Caco-2 (cell line): ENCODE data around the gene TARP.
"Not testable (repeated sequence)": the region's sequence is repeated elsewhere in the genome, so short reads cannot be mapped to it uniquely, and the experiment has no call there.

Experiments
- BruUV-seq: library from RNA; stranded (reverse); fragments of 400-500 nt; replicated peaks from 2 replicates; lab custom pipeline; 2021; lab: Mats Ljungman, UMichigan
- CTCF ChIA-PET: fragments of 300-600 bp; sonication (Branson Sonifier 250); formaldehyde crosslinking; loops from one replicate; lab custom pipeline; 2022; ENCODE audit warnings: antibody characterized with exemption; lab: Charles Lee
- POLR2A ChIA-PET: fragments of 300-600 bp; sonication (Branson Sonifier 250); formaldehyde crosslinking; loops from one replicate; lab custom pipeline; 2022; ENCODE audit warnings: antibody characterized with exemption; lab: Charles Lee
- DNase-seq, 2 experiments: peaks; one replicate each; pipeline versions ENCODE4 v3.0.0 to v3.0.0-alpha.2; 2020 to 2022
- H3K27me3 ChIP-seq: replicated peaks from 2 replicates; pipeline ENCODE4 v1.6.0; 2011; ENCODE audit warnings: low read length; ENCODE audit not compliant: control insufficient read depth, insufficient read depth
- H3K36me3 ChIP-seq: 2 replicates; pipeline ENCODE4 v1.5.1; 2011; ENCODE audit warnings: low read length; ENCODE audit not compliant: control insufficient read depth, insufficient read depth
- H3K4me1 ChIP-seq: fragments of 250-450 bp; sonication (Bioruptor Pico); 2 replicates; pipeline ENCODE4 v1.5.1; 2020; ENCODE audit warnings: mild to moderate bottlenecking
- H3K4me3 ChIP-seq: 2 replicates; pipeline ENCODE4 v1.5.1; 2011; ENCODE audit warnings: low read depth, mild to moderate bottlenecking, control low read depth, low read length
- H3K9me3 ChIP-seq: fragments of 250-450 bp; sonication (Bioruptor Pico); 2 replicates; pipeline ENCODE4 v1.5.1; 2020; ENCODE audit warnings: mild to moderate bottlenecking, moderate library complexity
- H3K27ac Mint-ChIP-seq: one replicate; pipeline ENCODE4 v1.8.0; 2022; ENCODE audit warnings: mixed read lengths; ENCODE audit not compliant: unreplicated experiment
- H3K27me3 Mint-ChIP-seq: one replicate; pipeline ENCODE4 v1.8.0; 2022; ENCODE audit warnings: mixed read lengths; ENCODE audit not compliant: insufficient read depth, unreplicated experiment
- H3K36me3 Mint-ChIP-seq: one replicate; pipeline ENCODE4 v1.8.0; 2022; ENCODE audit warnings: mild to moderate bottlenecking, mixed read lengths; ENCODE audit not compliant: insufficient read depth, unreplicated experiment
- H3K4me1 Mint-ChIP-seq: one replicate; pipeline ENCODE4 v1.8.0; 2022; ENCODE audit warnings: low read depth, mixed read lengths; ENCODE audit not compliant: unreplicated experiment
- H3K4me3 Mint-ChIP-seq: one replicate; pipeline ENCODE4 v1.8.0; 2022; ENCODE audit warnings: mild to moderate bottlenecking, moderate library complexity, mixed read lengths; ENCODE audit not compliant: unreplicated experiment
- H3K9me3 Mint-ChIP-seq: one replicate; pipeline ENCODE4 v1.8.0; 2022; ENCODE audit warnings: mixed read lengths; ENCODE audit not compliant: unreplicated experiment
- CTCF ChIP-seq, 2 experiments: fragments of 200-600 bp in 1 of 2; IDR thresholded peaks; 1 replicate in 1 of 2; 2 replicates in 1 of 2; pipeline versions ENCODE4 v1.5.1 to v1.8.0; 2011 to 2022; ENCODE audit warnings: antibody characterized with exemption in 1 of 2, control low read depth in 1 of 2, inconsistent platforms in 1 of 2, low read depth in 1 of 2, low read length in 1 of 2, mild to moderate bottlenecking in 1 of 2, moderate library complexity in 1 of 2; ENCODE audit not compliant: insufficient read depth in 1 of 2, severe bottlenecking in 1 of 2, unreplicated experiment in 1 of 2
- intact Hi-C: fragments of 100-400 bp; cut with micrococcal nuclease; formaldehyde crosslinking; loops from one replicate; pipeline ENCODE4 v1.10.0; 2022; ENCODE audit not compliant: unreplicated experiment

Gene TARP

GRCh38 chr7:38257350-38257677 lies 16.1 kb downstream of the TARP start:
- ChIA-PET POLR2A (no interaction called here), CTCF (no interaction called here)
- Mint-ChIP-seq H3K4me3 (no peak overlapping the region), H3K4me1 (no peaks in the 10 kb centered on the region), H3K27ac (no peak overlapping the region), H3K36me3 (no peaks in the 10 kb centered on the region), H3K27me3 (peaks cover 11% of the 10 kb centered on the region), H3K9me3 (no peaks in the 10 kb centered on the region)
- intact Hi-C loops, result no loop called here
- Histone ChIP-seq H3K4me1 (no peaks in the 10 kb centered on the region), H3K4me3 (no peak overlapping the region), H3K27me3 (no peaks in the 10 kb centered on the region), H3K36me3 (no peaks in the 10 kb centered on the region), H3K9me3 (no peaks in the 10 kb centered on the region)
- TF ChIP-seq CTCF (IDR thresholded peaks at IDR 0.05; ENCODE audit: insufficient read depth in 1 of 2, low read depth in 1 of 2, low read length in 1 of 2, severe bottlenecking in 1 of 2, unreplicated experiment in 1 of 2), result no peak
- no TSS peak for BruUV-seq
- DNase-seq, result no peak

- H3K4me1 Mint-ChIP-seq, H3K27me3 ChIP-seq, BruUV-seq, DNase-seq, H3K9me3 Mint-ChIP-seq, CTCF ChIA-PET, H3K4me1 ChIP-seq, H3K36me3 ChIP-seq, H3K27me3 Mint-ChIP-seq, H3K9me3 ChIP-seq, H3K4me3 Mint-ChIP-seq, POLR2A ChIA-PET, intact Hi-C loops, H3K4me3 ChIP-seq, H3K27ac Mint-ChIP-seq, H3K36me3 Mint-ChIP-seq: not testable (repeated sequence)
Observed at GRCh38 chr7:38249849-38250248, 23.6 kb downstream of the TARP start.

GRCh38 chr7:38248069-38248567 lies 25.3 kb downstream of the TARP start:
- Histone ChIP-seq H3K27me3 (no peaks in the 10 kb centered on the region), H3K4me1 (no peaks in the 10 kb centered on the region), H3K9me3 (no peaks in the 10 kb centered on the region), H3K36me3 (no peaks in the 10 kb centered on the region), H3K4me3 (no peak overlapping the region)
- no peak for DNase-seq
- no TSS peak for BruUV-seq
- Mint-ChIP-seq H3K36me3 (no peaks in the 10 kb centered on the region), H3K4me1 (no peaks in the 10 kb centered on the region), H3K27ac (no peak overlapping the region), H3K27me3 (peaks cover 11% of the 10 kb centered on the region), H3K4me3 (no peak overlapping the region), H3K9me3 (no peaks in the 10 kb centered on the region)
- CTCF ChIA-PET, result no interaction called here
- POLR2A ChIA-PET, result no interaction called here
- intact Hi-C loops, result no loop called here
- TF ChIP-seq CTCF (IDR thresholded peaks at IDR 0.05; ENCODE audit: insufficient read depth in 1 of 2, low read depth in 1 of 2, low read length in 1 of 2, severe bottlenecking in 1 of 2, unreplicated experiment in 1 of 2), result no peak

- POLR2A ChIA-PET, result no interaction called here
- H3K4me1 Mint-ChIP-seq, result no peaks in the 10 kb centered on the region
- no peak overlapping the region for H3K4me3 Mint-ChIP-seq
- H3K9me3 ChIP-seq, result no peaks in the 10 kb centered on the region
- BruUV-seq, result no TSS peak
- peaks cover 11% of the 10 kb centered on the region for H3K27me3 Mint-ChIP-seq
- intact Hi-C loops, result no loop called here
- no peaks in the 10 kb centered on the region for H3K36me3 Mint-ChIP-seq
- no peaks in the 10 kb centered on the region for H3K4me1 ChIP-seq
- CTCF ChIA-PET, result no interaction called here
- no peaks in the 10 kb centered on the region for H3K36me3 ChIP-seq
- DNase-seq, result no peak
- TF ChIP-seq CTCF (IDR thresholded peaks at IDR 0.05; ENCODE audit: insufficient read depth in 1 of 2, low read depth in 1 of 2, low read length in 1 of 2, severe bottlenecking in 1 of 2, unreplicated experiment in 1 of 2), result no peak
- no peaks in the 10 kb centered on the region for H3K27me3 ChIP-seq
- H3K4me3 ChIP-seq, result no peak overlapping the region
- no peak overlapping the region for H3K27ac Mint-ChIP-seq
- H3K9me3 Mint-ChIP-seq, result no peaks in the 10 kb centered on the region
Observed at GRCh38 chr7:38245409-38245977, 27.9 kb downstream of the TARP start.
